B cell (primary cell): Measurements from ENCODE around the gene TGOLN2. TPM values are rescaled to one million over a fixed set of nuclear protein-coding genes. Genes with fewer than 3 reads are reported as not detected.
A peak's percentile ranks its signal among the peaks of the same experiment; 100 is the strongest.

Experiments
- ATAC-seq: fragments of 200-7000 bp; cut with Tn5 transposase; one replicate; pipeline ENCODE4 v1.10.0; 2021; ENCODE audit warnings: low read depth, mild to moderate bottlenecking, moderate number of reproducible peaks, moderate library complexity
- CTCF ChIA-PET: fragments of 350-600 bp; sonication (Branson Sonifier 250); formaldehyde crosslinking; loops from one replicate; lab custom pipeline; 2021; ENCODE audit warnings: antibody characterized with exemption, inconsistent platforms; lab: Charles Lee
- POLR2A ChIA-PET: fragments of 350-600 bp; sonication (Branson Sonifier 250); formaldehyde crosslinking; loops from one replicate; lab custom pipeline; 2021; ENCODE audit warnings: antibody characterized with exemption; lab: Charles Lee
- DNase-seq: peaks from one replicate; pipeline ENCODE4 v3.0.0; 2013
- H2AFZ ChIP-seq: 2 replicates; pipeline ENCODE4 v1.6.1; 2012; ENCODE audit warnings: mild to moderate bottlenecking, low read depth, low read length; ENCODE audit not compliant: insufficient read depth, poor library complexity, severe bottlenecking
- H3K27ac ChIP-seq, 2 donors: 1 replicate in 1 of 2; 2 replicates in 1 of 2; pipeline ENCODE4 v1.5.1; 2012 to 2013; ENCODE audit warnings: low read length in 2 of 2, mild to moderate bottlenecking in 2 of 2, moderate library complexity in 1 of 2
- H3K27me3 ChIP-seq, 4 experiments: fragments of 200-600 bp in 1 of 4; sonication (generic) in 1 of 4; replicated peaks in 1 of 4; 1 replicate in 2 of 4; 2 replicates in 2 of 4; pipeline versions ENCODE4 v1.6.1 to v1.7.0; 2013 to 2016; ENCODE audit warnings: low read length in 3 of 4, mild to moderate bottlenecking in 2 of 4, mixed read lengths in 1 of 4, moderate library complexity in 1 of 4; ENCODE audit not compliant: insufficient read depth in 4 of 4, control insufficient read depth in 3 of 4; ENCODE audit errors: control extremely low read depth in 1 of 4
- H3K36me3 ChIP-seq, 2 experiments: replicated peaks in 1 of 2; 1 replicate in 1 of 2; 2 replicates in 1 of 2; pipeline versions ENCODE4 v1.6.1 to v1.7.1; 2013; ENCODE audit warnings: low read length in 1 of 2; ENCODE audit not compliant: insufficient read depth in 2 of 2, control insufficient read depth in 1 of 2; ENCODE audit errors: control extremely low read depth in 1 of 2, extremely low read depth in 1 of 2
- H3K4me1 ChIP-seq, 2 donors: fragments of 200-600 bp in 1 of 2; sonication (generic) in 1 of 2; 1 replicate in 1 of 2; 2 replicates in 1 of 2; pipeline versions ENCODE4 v1.5.1 to v1.6.1; 2013 to 2017; ENCODE audit warnings: low read length in 2 of 2; ENCODE audit not compliant: control insufficient read depth in 2 of 2, insufficient read depth in 2 of 2
- H3K4me2 ChIP-seq: replicated peaks from 2 replicates; pipeline ENCODE3; 2012; ENCODE audit warnings: mild to moderate bottlenecking, low read depth, low read length; ENCODE audit not compliant: poor library complexity, severe bottlenecking
- H3K4me3 ChIP-seq, 5 experiments: fragments of 200-600 bp in 1 of 5; sonication (generic) in 1 of 5; 1 replicate in 3 of 5; 2 replicates in 2 of 5; pipeline versions ENCODE4 v1.5.1 to v1.7.0; 2011 to 2016; ENCODE audit warnings: low read length in 4 of 5, mild to moderate bottlenecking in 4 of 5, low read depth in 2 of 5, control low read depth in 1 of 5, moderate library complexity in 1 of 5; ENCODE audit not compliant: insufficient read depth in 1 of 5; ENCODE audit errors: control extremely low read depth in 1 of 5, extremely low read depth in 1 of 5
- H3K79me2 ChIP-seq: fragments of 200-600 bp; sonication (generic); one replicate; pipeline ENCODE4 v1.6.0; 2016; ENCODE audit warnings: low read length; ENCODE audit not compliant: control insufficient read depth, insufficient read depth
- H3K9ac ChIP-seq: fragments of 200-600 bp; sonication (generic); 2 replicates; pipeline ENCODE4 v1.6.1; 2017; ENCODE audit warnings: mild to moderate bottlenecking, low read length, moderate library complexity
- H3K9me3 ChIP-seq, 3 donors: one replicate each; pipeline versions ENCODE4 v1.6.1 to v1.7.1; 2013; ENCODE audit warnings: low read length in 2 of 3; ENCODE audit not compliant: control insufficient read depth in 2 of 3, insufficient read depth in 1 of 3; ENCODE audit errors: control extremely low read depth in 1 of 3
- H4K20me1 ChIP-seq: 2 replicates; pipeline ENCODE4 v1.6.0; 2012; ENCODE audit warnings: mild to moderate bottlenecking, low read length; ENCODE audit not compliant: insufficient read depth, control insufficient read depth, poor library complexity, severe bottlenecking
- H3K27ac Mint-ChIP-seq: one replicate; pipeline ENCODE4 v1.8.0; 2021; ENCODE audit warnings: mixed read lengths
- H3K27me3 Mint-ChIP-seq: one replicate; pipeline ENCODE4 v1.8.0; 2021; ENCODE audit warnings: mixed read lengths
- H3K4me1 Mint-ChIP-seq: one replicate; pipeline ENCODE4 v1.8.0; 2021; ENCODE audit warnings: mixed read lengths
- H3K4me3 Mint-ChIP-seq: one replicate; pipeline ENCODE4 v1.8.0; 2021; ENCODE audit warnings: mixed read lengths
- H3K9me3 Mint-ChIP-seq: one replicate; pipeline ENCODE4 v1.8.0; 2022; ENCODE audit warnings: mixed read lengths; ENCODE audit not compliant: insufficient read depth
- EZH2 ChIP-seq: IDR thresholded peaks from 2 replicates; pipeline ENCODE4 v1.6.1; 2012; ENCODE audit warnings: borderline replicate concordance, low read depth, mild to moderate bottlenecking, moderate library complexity, low read length; ENCODE audit not compliant: insufficient read depth, poor library complexity, severe bottlenecking
- WGBS: methylation state at CpG from one replicate; pipeline ENCODE4 v1.1.5; 2013; ENCODE audit warnings: missing lambda C conversion rate; ENCODE audit not compliant: insufficient coverage; 5-methylcytosine and 5-hydroxymethylcytosine counted together
- intact Hi-C: fragments of 100-400 bp; cut with micrococcal nuclease; formaldehyde crosslinking; loops from one replicate; pipeline ENCODE4 v1.10.0; 2022
- polyA plus RNA-seq: library from polyadenylated mRNA; depleted of rRNA; stranded (reverse); fragments of >200 nt; gene quantifications from 2 replicates; pipeline ENCODE4 v1.2.3, GENCODE V29; 2012
- total RNA-seq, 2 donors: library from RNA; stranded (reverse); fragments of 120-200 nt in 1 of 2; gene quantifications; 1 replicate in 1 of 2; 2 replicates in 1 of 2; pipeline versions ENCODE4 v1.2.3 to v1.2.4, GENCODE V29; 2013 to 2022
- TF ChIP-seq, protein P1 (sequence below): fragments of 200-600 bp; IDR thresholded peaks from one replicate; pipeline ENCODE4 v1.8.0; 2022; ENCODE audit warnings: antibody characterized with exemption, mild to moderate bottlenecking

Gene TGOLN2
- total and polyA plus RNA-seq, 2 donors (not counting 1 experiment from before 2014, with no cell fraction given), result 106 to 172 TPM

DNA sequence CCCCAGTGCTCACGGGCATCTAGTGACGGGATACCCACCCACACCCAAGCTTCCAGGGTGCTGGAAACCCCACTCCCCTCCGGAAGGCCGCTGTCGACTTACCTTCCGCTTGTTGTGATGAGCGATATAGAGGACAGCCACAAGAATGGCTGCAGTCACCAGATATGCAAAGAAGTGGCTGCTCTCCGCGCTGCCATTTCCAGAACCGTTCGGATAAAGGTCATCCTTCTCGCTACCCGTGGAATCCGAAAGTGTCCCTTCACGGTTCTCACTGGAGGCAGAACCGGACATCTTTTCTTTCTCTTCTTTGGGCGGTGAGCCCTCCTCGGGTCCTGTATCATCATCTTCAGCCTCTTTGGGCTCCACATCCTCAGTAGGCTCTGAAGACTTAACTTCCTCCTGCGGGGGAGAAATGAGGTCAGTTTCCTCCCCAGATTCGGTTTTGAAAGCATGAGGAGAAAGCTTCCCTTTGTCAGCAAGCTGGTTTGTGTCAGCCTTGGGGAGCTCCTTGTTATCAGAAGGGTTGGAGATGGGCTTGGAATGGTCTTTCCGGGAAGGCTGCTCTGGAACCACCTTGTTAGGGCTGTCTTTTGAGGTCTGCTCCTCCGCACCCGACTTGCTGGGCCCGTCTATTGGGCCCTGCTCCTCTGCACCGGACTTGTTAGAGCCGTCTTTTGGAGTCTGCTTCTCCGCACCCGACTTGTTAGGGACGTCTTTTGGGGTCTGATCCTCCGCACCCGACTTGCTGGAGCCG lies 1.2 kb downstream of the TGOLN2 start:
- Histone ChIP-seq H3K9ac (peak overlapping the region; percentile 90), H3K9me3 (no peaks in the 10 kb centered on the region), H3K4me3 (peak overlapping the region; percentile 44 to 96 (median 86)), H4K20me1 (peaks cover 55% of the 10 kb centered on the region), H3K27me3 (no peaks in the 10 kb centered on the region), H3K4me1 (peaks cover 42 to 52% of the 10 kb centered on the region in 2 donors), H3K36me3 (peaks cover 0 to 55% of the 10 kb centered on the region in 2 experiments), H3K27ac (peak overlapping the region; percentile 83 to 99), H3K79me2 (peaks cover 70% of the 10 kb centered on the region), H3K4me2 (peak overlapping the region; percentile 84), H2AFZ (peak overlapping the region; percentile 86)
- CTCF ChIA-PET, result interaction anchor here (1.0 to 1.6 kb wide), 3 partner anchors 94 to 225 kb away, joined by 3 to 8 read pairs (median 3); no protein-coding TSS in a partner anchor
- Mint-ChIP-seq H3K4me1 (peaks cover 73% of the 10 kb centered on the region), H3K27ac (peak overlapping the region; percentile 100), H3K27me3 (no peaks in the 10 kb centered on the region), H3K9me3 (no peaks in the 10 kb centered on the region), H3K4me3 (peak overlapping the region; percentile 100)
- POLR2A ChIA-PET, result interaction anchor here (0.5 to 3.4 kb wide), 16 partner anchors 28 to 869 kb away, joined by 3 to 34 read pairs (median 7); partner anchors contain the start of genes ELMOD3, GGCX, IMMT and MAT2A
- intact Hi-C loops, result loop anchor here (2.0 to 5.0 kb wide), 3 partner anchors 66 to 226 kb away; partner anchors contain the start of gene CAPG
- TF ChIP-seq, protein P1, sequence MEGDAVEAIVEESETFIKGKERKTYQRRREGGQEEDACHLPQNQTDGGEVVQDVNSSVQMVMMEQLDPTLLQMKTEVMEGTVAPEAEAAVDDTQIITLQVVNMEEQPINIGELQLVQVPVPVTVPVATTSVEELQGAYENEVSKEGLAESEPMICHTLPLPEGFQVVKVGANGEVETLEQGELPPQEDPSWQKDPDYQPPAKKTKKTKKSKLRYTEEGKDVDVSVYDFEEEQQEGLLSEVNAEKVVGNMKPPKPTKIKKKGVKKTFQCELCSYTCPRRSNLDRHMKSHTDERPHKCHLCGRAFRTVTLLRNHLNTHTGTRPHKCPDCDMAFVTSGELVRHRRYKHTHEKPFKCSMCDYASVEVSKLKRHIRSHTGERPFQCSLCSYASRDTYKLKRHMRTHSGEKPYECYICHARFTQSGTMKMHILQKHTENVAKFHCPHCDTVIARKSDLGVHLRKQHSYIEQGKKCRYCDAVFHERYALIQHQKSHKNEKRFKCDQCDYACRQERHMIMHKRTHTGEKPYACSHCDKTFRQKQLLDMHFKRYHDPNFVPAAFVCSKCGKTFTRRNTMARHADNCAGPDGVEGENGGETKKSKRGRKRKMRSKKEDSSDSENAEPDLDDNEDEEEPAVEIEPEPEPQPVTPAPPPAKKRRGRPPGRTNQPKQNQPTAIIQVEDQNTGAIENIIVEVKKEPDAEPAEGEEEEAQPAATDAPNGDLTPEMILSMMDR, result no peak
- TF ChIP-seq EZH2, result no peak
- 16% methylated on average over 29 of the region's 32 CpGs for WGBS
- DNase-seq (peak; percentile 78), ATAC-seq (peak; percentile 8)

DNA sequence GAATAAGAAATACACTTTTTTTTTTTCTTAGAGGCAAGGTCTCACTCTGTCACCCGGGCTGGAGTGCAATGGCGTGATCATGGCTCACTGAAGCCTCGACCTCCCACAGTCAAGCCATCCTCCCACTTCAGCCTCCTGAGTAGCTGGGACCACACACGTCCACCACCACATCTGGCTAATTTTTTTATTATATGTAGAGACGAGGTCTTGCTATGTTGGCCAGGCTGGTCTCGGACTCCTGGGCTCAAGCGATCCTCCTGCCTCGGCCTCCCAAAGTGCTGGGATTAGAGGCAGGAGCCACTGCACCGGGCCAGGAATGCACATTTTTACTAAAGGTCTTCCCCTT lies 2.4 kb downstream of the TGOLN2 start:
- TF ChIP-seq EZH2, result no peak
- TF ChIP-seq, protein P1, result no peak
- no peak for DNase-seq
- peak overlapping the region; percentile 61 for H3K27ac Mint-ChIP-seq
- POLR2A ChIA-PET, result interaction anchor here (3.4 kb wide), 1 partner anchor 29 kb away, joined by 25 read pairs; the partner anchor contains the start of genes ELMOD3 and RETSAT
- Histone ChIP-seq H3K79me2 (peaks cover 82% of the 10 kb centered on the region), H3K27ac (peak overlapping the region in 1 of 2 donors; percentile 99), H3K9ac (peak overlapping the region; percentile 90), H2AFZ (no peak overlapping the region), H3K9me3 (no peaks in the 10 kb centered on the region), H4K20me1 (peaks cover 66% of the 10 kb centered on the region), H3K4me2 (peak overlapping the region; percentile 84), H3K4me3 (peak overlapping the region; percentile 44 to 96 (median 86)), H3K27me3 (no peaks in the 10 kb centered on the region), H3K4me1 (peaks cover 42 to 55% of the 10 kb centered on the region in 2 donors), H3K36me3 (peaks cover 1 to 66% of the 10 kb centered on the region in 2 experiments)
- no peaks in the 10 kb centered on the region for H3K27me3 Mint-ChIP-seq
- CTCF ChIA-PET, result interaction anchor here (0.7 to 3.1 kb wide), 3 partner anchors 25 to 789 kb away, joined by 3 to 11 read pairs (median 3); no protein-coding TSS in a partner anchor
- peak overlapping the region; percentile 100 for H3K4me3 Mint-ChIP-seq
- WGBS, result 44% methylated on average over 6 of the region's 9 CpGs
- intact Hi-C loops, result loop anchor here (5.0 kb wide), 2 partner anchors 67 to 87 kb away; partner anchors contain the start of gene CAPG
- peaks cover 80% of the 10 kb centered on the region for H3K4me1 Mint-ChIP-seq
- no peak for ATAC-seq
- H3K9me3 Mint-ChIP-seq, result no peaks in the 10 kb centered on the region
